Right lobe of liver (tissue), 6 donors: Measurements from ENCODE around the gene TSC22D3. TPM values are rescaled to one million over a fixed set of nuclear protein-coding genes. Genes with fewer than 3 reads are reported as not detected.
"Not testable (repeated sequence)": the region's sequence is repeated elsewhere in the genome, so short reads cannot be mapped to it uniquely, and the experiment has no call there.

ENCODE experiments used
- ATAC-seq, 4 donors: fragments of 200-7000 bp; cut with Tn5 transposase; one replicate each; pipeline ENCODE4 v1.9.1; 2020; ENCODE audit warnings: mild to moderate bottlenecking in 4 of 4, moderate library complexity in 4 of 4
- DNase-seq, 3 donors: peaks; one replicate each; pipeline ENCODE4 v3.0.0-alpha.2; 2020
- H3K27ac ChIP-seq, 3 donors: fragments of 200-600 bp; one replicate each; pipeline ENCODE4 v1.8.0; 2022
- H3K27me3 ChIP-seq, 2 donors: fragments of 200-600 bp; one replicate each; pipeline ENCODE4 v1.8.0; 2022
- H3K36me3 ChIP-seq, 4 donors: fragments of 200-600 bp; sonication (generic) in 1 of 4; one replicate each; pipeline versions ENCODE4 v1.5.1 to v1.8.0; 2017 to 2022; ENCODE audit warnings: control low read depth in 1 of 4
- H3K4me1 ChIP-seq, 4 donors: fragments of 200-600 bp; sonication (generic) in 1 of 4; one replicate each; pipeline versions ENCODE4 v1.5.1 to v1.8.0; 2017 to 2022; ENCODE audit warnings: control low read depth in 1 of 4
- H3K4me3 ChIP-seq, 3 donors: fragments of 200-600 bp; one replicate each; pipeline ENCODE4 v1.8.0; 2022
- H3K9me3 ChIP-seq, 4 donors: fragments of 200-600 bp; sonication (generic) in 1 of 4; one replicate each; pipeline versions ENCODE4 v1.5.1 to v1.8.0; 2017 to 2022; ENCODE audit warnings: control low read depth in 1 of 4
- CTCF ChIP-seq, 4 donors: fragments of 200-600 bp in 3 of 4; fragments of 450-650 bp in 1 of 4; IDR thresholded peaks; one replicate each; pipeline versions ENCODE4 v1.5.1 to v1.8.0; 2016 to 2022; ENCODE audit warnings: antibody characterized with exemption in 4 of 4, mild to moderate bottlenecking in 2 of 4
- POLR2A ChIP-seq: fragments of 450-650 bp; IDR thresholded peaks from one replicate; pipeline ENCODE4 v1.6.1; 2017; ENCODE audit warnings: antibody characterized with exemption, mild to moderate bottlenecking
- WGBS: methylation state at CpG from one replicate; pipeline ENCODE4 v1.1.6; 2018; ENCODE audit warnings: low coverage, low lambda C conversion rate; ENCODE audit not compliant: insufficient coverage; ENCODE audit errors: missing lambda C conversion rate; 5-methylcytosine and 5-hydroxymethylcytosine counted together
- intact Hi-C, 2 donors: fragments of 100-400 bp; cut with DNase I; formaldehyde crosslinking; loops; one replicate each; pipeline versions ENCODE4 v1.11.2 to v1.14.1; 2022
- total RNA-seq, 6 experiments: library from RNA; depleted of rRNA in 2 of 6; stranded (reverse); fragments of >200 nt in 2 of 6; fragmentation: NEBNext Ultra II Directional in 3 of 6; extraction: Animal tissue kit (Norgen Biotek cat#: 25700) in 3 of 6; gene quantifications; one replicate each; pipeline versions ENCODE4 v1.1.0 to v1.2.4, GENCODE V29; 2016 to 2023
- donor health status: DM: no; HTN: yes; CAD: no.
- donor health status: DM: no; HTN: no; CAD: no.
- donor health status: DM: no; HTN: no; CAD: no.
- donor health status: DM: no; HTN: yes; CAD: no.
- donor health status: DM: no; HTN: yes; CAD: no.

TSC22D3 gene
- total RNA-seq, 6 experiments from 2014 or later = 7.4 to 118 (median 60.3) TPM

- ATAC-seq (no peak), DNase-seq (no peak)
- H3K36me3 ChIP-seq = no peaks in the 10 kb centered on the region
- no peaks in the 10 kb centered on the region for H3K27me3 ChIP-seq
- H3K9me3 ChIP-seq = no peaks in the 10 kb centered on the region
- H3K27ac ChIP-seq = no peak overlapping the region
- intact Hi-C loops = no loop called here
- 38% methylated on average over 3 of the region's 3 CpGs for WGBS
- H3K4me3 ChIP-seq = no peak overlapping the region
- TF ChIP-seq POLR2A = no peak
- TF ChIP-seq CTCF (IDR thresholded peaks at IDR 0.05) = no peak
- peaks cover 0 to 12% (median 0%) of the 10 kb centered on the region in 4 donors for H3K4me1 ChIP-seq
These were observed 88.8 kb downstream of the TSC22D3 start for GRCh38 chrX:107686792-107687191.

GRCh38 chrX:107686026-107686425 lies 89.6 kb downstream of the TSC22D3 start:
- Histone ChIP-seq H3K36me3 (no peaks in the 10 kb centered on the region), H3K27me3 (no peaks in the 10 kb centered on the region), H3K9me3 (no peaks in the 10 kb centered on the region), H3K4me3 (no peak overlapping the region), H3K27ac (no peak overlapping the region), H3K4me1 (peaks cover 0 to 12% (median 0%) of the 10 kb centered on the region in 4 donors)
- intact Hi-C loops = no loop called here
- ATAC-seq (no peak), DNase-seq (no peak)
- TF ChIP-seq CTCF (IDR thresholded peaks at IDR 0.05) = no peak
- TF ChIP-seq POLR2A = no peak
- 64% methylated on average over 3 of the region's 3 CpGs for WGBS

- H3K36me3 ChIP-seq, H3K9me3 ChIP-seq, intact Hi-C loops, DNase-seq, H3K27me3 ChIP-seq, H3K4me3 ChIP-seq, H3K27ac ChIP-seq, ATAC-seq: not testable (repeated sequence)
- H3K4me1 ChIP-seq = peaks cover 0 to 12% (median 0%) of the 10 kb centered on the region in 4 donors
- WGBS = no CpG with 5 or more reads among the region's 9 CpGs
These were observed 90.0 kb downstream of the TSC22D3 start for GRCh38 chrX:107685586-107685985.

GRCh38 chrX:107684956-107685385 lies 90.6 kb downstream of the TSC22D3 start:
- peak; percentile 67 to 79 (median 70) for ATAC-seq
- Histone ChIP-seq H3K4me3 (no peak overlapping the region), H3K27ac (no peak overlapping the region), H3K4me1 (peaks cover 0 to 12% (median 0%) of the 10 kb centered on the region in 4 donors), H3K36me3 (no peaks in the 10 kb centered on the region), H3K27me3 (no peaks in the 10 kb centered on the region), H3K9me3 (no peaks in the 10 kb centered on the region)
- TF ChIP-seq CTCF (IDR thresholded peaks at IDR 0.05) = no peak
- TF ChIP-seq POLR2A = no peak
- intact Hi-C loops = no loop called here
- DNase-seq = peak; percentile 60 to 72 (median 63)
- 39% methylated on average over 4 of the region's 5 CpGs for WGBS

- no peak for ATAC-seq
These were observed 91.7 kb downstream of the TSC22D3 start for GRCh38 chrX:107683931-107684330.

More at GRCh38 chrX:107683931-107684330, 91.7 kb downstream of the TSC22D3 start:
- Histone ChIP-seq H3K36me3 (no peaks in the 10 kb centered on the region), H3K4me1 (peaks cover 0 to 12% (median 0%) of the 10 kb centered on the region in 4 donors), H3K9me3 (no peaks in the 10 kb centered on the region), H3K27me3 (no peaks in the 10 kb centered on the region), H3K4me3 (no peak overlapping the region), H3K27ac (peak overlapping the region in 2 of 3 donors; percentile 39 to 63)
- intact Hi-C loops = no loop called here
- TF ChIP-seq CTCF (IDR thresholded peaks at IDR 0.05) (no peak), POLR2A (no peak)
- WGBS = 73% methylated on average over 2 of the region's 3 CpGs
- no peak for DNase-seq
